OCI-LY3 (cell line): ENCODE data around the gene LMBR1.
"Not testable (repeated sequence)": the region's sequence is repeated elsewhere in the genome, so short reads cannot be mapped to it uniquely, and the experiment has no call there.

Source experiments
- H2AFZ ChIP-seq: fragments of 200-600, 300-600 bp; shearing (Covaris generic); 2 replicates; pipeline ENCODE4 v1.6.0; 2014; ENCODE audit warnings: antibody characterized with exemption, low read depth, low read length
- H3K27ac ChIP-seq: fragments of 200-600, 300-600 bp; sonication (generic); 2 replicates; pipeline ENCODE4 v1.5.1; 2014; ENCODE audit warnings: mild to moderate bottlenecking, low read length, moderate library complexity, mixed read lengths
- H3K27me3 ChIP-seq: fragments of 200-600, 300-600 bp; sonication (generic); 2 replicates; pipeline ENCODE4 v1.6.1; 2014; ENCODE audit warnings: low read depth, low read length, mixed read lengths
- H3K36me3 ChIP-seq: fragments of 200-600, 300-600 bp; sonication (generic); replicated peaks from 2 replicates; pipeline ENCODE3; 2014; ENCODE audit warnings: low read depth, low read length, mixed read lengths
- H3K4me1 ChIP-seq: fragments of 300-600, 200-600 bp; sonication (generic); 2 replicates; pipeline ENCODE4 v1.6.1; 2014; ENCODE audit warnings: low read length, mixed read lengths
- H3K4me2 ChIP-seq: fragments of 200-600, 300-600 bp; sonication (generic); 2 replicates; pipeline ENCODE4 v1.6.1; 2014; ENCODE audit warnings: low read length, mixed read lengths
- H3K4me3 ChIP-seq: fragments of 300-600, 200-600 bp; sonication (generic); 2 replicates; pipeline ENCODE4 v1.5.1; 2014; ENCODE audit warnings: antibody characterized with exemption, mild to moderate bottlenecking, low read length, moderate library complexity
- H3K79me2 ChIP-seq: fragments of 300-600, 200-600 bp; shearing (Covaris generic); 2 replicates; pipeline ENCODE4 v1.6.1; 2014; ENCODE audit warnings: mild to moderate bottlenecking, low read length, mixed read lengths
- H3K9ac ChIP-seq: fragments of 300-600, 200-600 bp; shearing (Covaris generic); 2 replicates; pipeline ENCODE4 v1.6.0; 2014; ENCODE audit warnings: mild to moderate bottlenecking, low read length, moderate library complexity
- H3K9me3 ChIP-seq: fragments of 200-600, 300-600 bp; shearing (Covaris generic); 2 replicates; pipeline ENCODE4 v1.6.1; 2014; ENCODE audit warnings: low read length, mixed read lengths; ENCODE audit not compliant: insufficient read depth
- H4K20me1 ChIP-seq: fragments of 200-600, 300-600 bp; sonication (generic); 2 replicates; pipeline ENCODE4 v1.6.1; 2016; ENCODE audit warnings: low read length, mixed read lengths; ENCODE audit not compliant: insufficient read depth
- EZH2phosphoT487 ChIP-seq: fragments of 200-600 bp; shearing (Covaris generic); IDR thresholded peaks from 2 replicates; pipeline ENCODE4 v1.6.1; 2018; ENCODE audit warnings: antibody characterized with exemption, mixed run types, low read depth
- TF ChIP-seq, protein P1 (sequence below): fragments of 200-600, 300-600 bp; sonication (generic); IDR thresholded peaks from 2 replicates; pipeline ENCODE4 v1.5.1; 2014; ENCODE audit warnings: antibody characterized with exemption, low read length, low read depth

Gene LMBR1

DNA sequence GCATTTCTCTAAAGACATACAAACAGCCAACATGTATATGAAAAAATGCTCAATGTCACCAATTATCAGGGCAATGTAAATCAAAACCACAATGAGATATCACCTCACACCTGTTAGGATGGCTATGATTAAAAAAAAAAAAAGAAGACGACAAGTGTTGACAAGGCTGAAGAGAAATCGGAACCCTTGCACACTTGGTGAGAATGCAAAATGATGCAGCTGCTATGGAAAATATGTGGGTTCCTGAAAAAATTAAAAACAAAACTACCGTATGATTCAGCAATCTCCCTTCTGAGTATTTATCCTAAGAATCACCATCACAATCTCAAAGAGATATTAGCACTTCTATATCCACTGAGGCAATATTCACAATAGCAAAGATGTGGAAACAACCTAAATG lies 11.3 kb downstream of the LMBR1 start:
- no peak overlapping the region for H3K9ac ChIP-seq
- H3K4me3 ChIP-seq = no peak overlapping the region
- no peak for TF ChIP-seq EZH2phosphoT487
- TF ChIP-seq, protein P1, sequence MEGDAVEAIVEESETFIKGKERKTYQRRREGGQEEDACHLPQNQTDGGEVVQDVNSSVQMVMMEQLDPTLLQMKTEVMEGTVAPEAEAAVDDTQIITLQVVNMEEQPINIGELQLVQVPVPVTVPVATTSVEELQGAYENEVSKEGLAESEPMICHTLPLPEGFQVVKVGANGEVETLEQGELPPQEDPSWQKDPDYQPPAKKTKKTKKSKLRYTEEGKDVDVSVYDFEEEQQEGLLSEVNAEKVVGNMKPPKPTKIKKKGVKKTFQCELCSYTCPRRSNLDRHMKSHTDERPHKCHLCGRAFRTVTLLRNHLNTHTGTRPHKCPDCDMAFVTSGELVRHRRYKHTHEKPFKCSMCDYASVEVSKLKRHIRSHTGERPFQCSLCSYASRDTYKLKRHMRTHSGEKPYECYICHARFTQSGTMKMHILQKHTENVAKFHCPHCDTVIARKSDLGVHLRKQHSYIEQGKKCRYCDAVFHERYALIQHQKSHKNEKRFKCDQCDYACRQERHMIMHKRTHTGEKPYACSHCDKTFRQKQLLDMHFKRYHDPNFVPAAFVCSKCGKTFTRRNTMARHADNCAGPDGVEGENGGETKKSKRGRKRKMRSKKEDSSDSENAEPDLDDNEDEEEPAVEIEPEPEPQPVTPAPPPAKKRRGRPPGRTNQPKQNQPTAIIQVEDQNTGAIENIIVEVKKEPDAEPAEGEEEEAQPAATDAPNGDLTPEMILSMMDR = no peak
- H3K36me3 ChIP-seq = peaks cover 29% of the 10 kb centered on the region
- H3K4me2 ChIP-seq = peak overlapping the region; percentile 58
- H3K9me3 ChIP-seq = no peaks in the 10 kb centered on the region; the same call in 1 of the 2 replicates
- H2AFZ ChIP-seq = no peak overlapping the region
- peaks cover 23% of the 10 kb centered on the region for H3K4me1 ChIP-seq
- H3K79me2 ChIP-seq = peaks cover 98% of the 10 kb centered on the region
- H3K27me3 ChIP-seq = no peaks in the 10 kb centered on the region
- peaks cover 43% of the 10 kb centered on the region for H4K20me1 ChIP-seq
- H3K27ac ChIP-seq = no peak overlapping the region

- H4K20me1 ChIP-seq = peaks cover 21% of the 10 kb centered on the region
- no peak overlapping the region for H3K4me3 ChIP-seq
- peaks cover 4% of the 10 kb centered on the region; the same call in 1 of the 2 replicates for H3K4me1 ChIP-seq
- no peak for TF ChIP-seq EZH2phosphoT487
- TF ChIP-seq, protein P1 = no peak
- H3K9me3 ChIP-seq = no peaks in the 10 kb centered on the region; the same call in 1 of the 2 replicates
- H3K27ac ChIP-seq = no peak overlapping the region
- no peaks in the 10 kb centered on the region for H3K27me3 ChIP-seq
- H3K9ac ChIP-seq = no peak overlapping the region
- H3K36me3 ChIP-seq = peaks cover 8% of the 10 kb centered on the region
- peaks cover 79% of the 10 kb centered on the region for H3K79me2 ChIP-seq
- H3K4me2 ChIP-seq = no peak overlapping the region
- no peak overlapping the region for H2AFZ ChIP-seq
Measured at GRCh38 chr7:156875766-156876165, 17.2 kb downstream of the LMBR1 start.

DNA sequence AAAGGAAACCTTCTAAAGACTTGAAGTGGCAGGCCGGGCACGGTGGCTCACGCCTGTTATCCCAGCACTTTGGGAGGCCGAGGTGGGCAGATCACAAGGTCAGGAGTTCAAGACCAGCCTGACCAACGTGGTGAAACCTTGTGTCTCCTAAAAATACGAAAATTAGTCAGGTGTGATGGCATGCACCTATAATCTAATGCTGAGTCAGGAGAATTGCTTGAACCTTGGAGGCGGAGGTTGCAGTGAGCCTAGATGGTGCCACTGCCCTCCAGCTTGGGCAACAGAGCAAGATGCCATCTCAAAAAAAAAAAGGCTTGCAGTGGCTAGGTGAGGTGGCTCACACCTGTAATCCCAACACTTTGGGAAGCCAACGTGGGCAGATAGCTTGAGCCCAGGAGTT lies 24.6 kb downstream of the LMBR1 start:
- not testable (repeated sequence) for H3K4me2 ChIP-seq, H3K4me3 ChIP-seq, H3K27ac ChIP-seq, H3K36me3 ChIP-seq, H3K27me3 ChIP-seq, H3K9me3 ChIP-seq, H2AFZ ChIP-seq, H3K4me1 ChIP-seq, H3K9ac ChIP-seq
- H3K79me2 ChIP-seq = peaks cover 75% of the 10 kb centered on the region
- peaks cover 33% of the 10 kb centered on the region for H4K20me1 ChIP-seq

GRCh38 chr7:156865493-156865892 lies 27.5 kb downstream of the LMBR1 start:
- Histone ChIP-seq H3K4me2 (no peak overlapping the region), H3K4me1 (no peaks in the 10 kb centered on the region), H4K20me1 (peaks cover 23% of the 10 kb centered on the region), H3K27me3 (no peaks in the 10 kb centered on the region), H2AFZ (no peak overlapping the region), H3K27ac (no peak overlapping the region), H3K79me2 (peaks cover 67% of the 10 kb centered on the region), H3K9ac (no peak overlapping the region), H3K4me3 (no peak overlapping the region), H3K9me3 (0 out of 2 replicates have a peak, but pooled peaks cover 4% of the 10 kb centered on the region), H3K36me3 (peaks cover 14% of the 10 kb centered on the region)
- TF ChIP-seq, protein P1 = no peak
- TF ChIP-seq EZH2phosphoT487 = no peak

DNA sequence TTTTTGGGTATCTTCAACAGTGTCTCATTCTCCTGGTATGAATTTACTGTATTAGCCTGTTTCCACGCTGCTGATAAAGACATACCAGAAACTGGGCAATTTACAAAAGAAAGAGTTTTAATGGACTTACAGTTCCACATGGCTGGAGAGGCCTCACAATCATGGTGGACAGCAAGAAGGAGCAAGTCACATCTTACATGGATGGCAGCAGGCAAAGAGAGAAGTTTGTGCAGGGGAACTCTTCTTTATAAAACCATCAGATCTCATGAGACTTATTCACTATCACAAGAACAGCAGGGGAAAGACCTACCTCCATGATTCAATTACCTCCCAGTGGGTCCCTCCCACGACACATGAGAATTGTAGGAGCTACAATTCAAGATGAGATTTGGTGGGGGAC lies 31.0 kb downstream of the LMBR1 start:
- Histone ChIP-seq H4K20me1 (peaks cover 11% of the 10 kb centered on the region), H3K36me3 (peaks cover 34% of the 10 kb centered on the region), H3K79me2 (peaks cover 54% of the 10 kb centered on the region)
- not testable (repeated sequence) for H3K4me2 ChIP-seq, H3K9ac ChIP-seq, H3K9me3 ChIP-seq, H3K4me3 ChIP-seq, H2AFZ ChIP-seq, H3K27ac ChIP-seq, H3K27me3 ChIP-seq, H3K4me1 ChIP-seq
